DMS53 treated with DMSO at 0.1 percent for 48 hours (cell line): ENCODE results near the gene PRAMEF11.
"Not testable (repeated sequence)": the region's sequence is repeated elsewhere in the genome, so short reads cannot be mapped to it uniquely, and the experiment has no call there.

Source experiments
- DNase-seq: peaks from one replicate; lab custom pipeline; 2025; ENCODE audit not compliant: unreplicated experiment; lab: John Stamatoyannopoulos, UW

Gene PRAMEF11

GRCh38 chr1:12831310-12831709 lies at the start of gene PRAMEF11:
Gene PRAMEF11 (minus strand): TSS chr1:12831410. CDS start chr1:12828789, 2,621 bp downstream.
- not testable (repeated sequence) for DNase-seq

- not testable (repeated sequence) for DNase-seq
Observed at GRCh38 chr1:12878453-12878852, 47.2 kb upstream of the PRAMEF11 start.

- not testable (repeated sequence) for DNase-seq
Observed at GRCh38 chr1:12863131-12863880, 32.1 kb upstream of the PRAMEF11 start.

- not testable (repeated sequence) for DNase-seq
Observed at GRCh38 chr1:12856786-12857185, 25.6 kb upstream of the PRAMEF11 start, which contains the start of gene PRAMEF2. Gene PRAMEF2 (plus strand): TSS chr1:12857086. CDS start chr1:12859010, 1,924 bp downstream.

GRCh38 chr1:12851779-12852178 lies 20.6 kb upstream of the PRAMEF11 start:
- DNase-seq, result no peak

GRCh38 chr1:12848620-12849019 lies 17.4 kb upstream of the PRAMEF11 start, which contains the start of gene HNRNPCL1:
Gene HNRNPCL1 (minus strand): TSS chr1:12848720. CDS start chr1:12848289, 431 bp downstream.
- not testable (repeated sequence) for DNase-seq

- not testable (repeated sequence) for DNase-seq
Observed at GRCh38 chr1:12833251-12833650, 2.0 kb upstream of the PRAMEF11 start.

- not testable (repeated sequence) for DNase-seq
Observed at GRCh38 chr1:12819061-12819460, 12.1 kb downstream of the PRAMEF11 start.

GRCh38 chr1:12811409-12811784 lies 19.8 kb downstream of the PRAMEF11 start:
- DNase-seq, result no peak

- no peak for DNase-seq
Observed at GRCh38 chr1:12810691-12811408, 20.4 kb downstream of the PRAMEF11 start.

- DNase-seq, result no peak
Observed at GRCh38 chr1:12809933-12810332, 21.3 kb downstream of the PRAMEF11 start.

GRCh38 chr1:12799730-12800129 lies 31.5 kb downstream of the PRAMEF11 start:
- DNase-seq, result no peak

- no peak for DNase-seq
Observed at GRCh38 chr1:12798911-12799310, 32.3 kb downstream of the PRAMEF11 start.

- not testable (repeated sequence) for DNase-seq
Observed at GRCh38 chr1:12791097-12791496, 40.1 kb downstream of the PRAMEF11 start, which contains the start of gene PRAMEF1. Gene PRAMEF1 (plus strand): TSS chr1:12791397. CDS start chr1:12793228, 1,831 bp downstream.

- not testable (repeated sequence) for DNase-seq
Observed at GRCh38 chr1:12784729-12785128, 46.5 kb downstream of the PRAMEF11 start.

- DNase-seq, result not testable (repeated sequence)
Observed at GRCh38 chr1:12783783-12784182, 47.4 kb downstream of the PRAMEF11 start.

- not testable (repeated sequence) for DNase-seq
Observed at GRCh38 chr1:12781488-12781887, 49.7 kb downstream of the PRAMEF11 start.

GRCh38 chr1:12778907-12779306 lies 52.3 kb downstream of the PRAMEF11 start:
- DNase-seq, result no peak

- no peak for DNase-seq
Observed at GRCh38 chr1:12778061-12778460, 53.1 kb downstream of the PRAMEF11 start.

- no peak for DNase-seq
Observed at GRCh38 chr1:12776801-12777557, 54.2 kb downstream of the PRAMEF11 start.

GRCh38 chr1:12775443-12775842 lies 55.8 kb downstream of the PRAMEF11 start:
- DNase-seq, result no peak
